Forelimb muscle (tissue), 1 donor: Measurements from ENCODE around the gene TMTC4. TPM values are rescaled to one million over a fixed set of nuclear protein-coding genes. Genes with fewer than 3 reads are reported as not detected.
"Not testable (repeated sequence)": the region's sequence is repeated elsewhere in the genome, so short reads cannot be mapped to it uniquely, and the experiment has no call there.

Source experiments
- DNase-seq: peaks from one replicate; pipeline ENCODE4 v3.0.0-alpha.2; 2013; ENCODE audit warnings: low read depth
- polyA plus RNA-seq: library from polyadenylated mRNA; unstranded; fragments of 120-200 nt; gene quantifications from one replicate; pipeline ENCODE4 v1.2.1, GENCODE V29; 2013; ENCODE audit not compliant: insufficient read length

Gene TMTC4
- polyA plus RNA-seq = 16.5 TPM

- DNase-seq = no peak
Observed at GRCh38 chr13:100674572-100674871, at the start of gene TMTC4. TMTC4 (minus strand) TSS chr13:100674795; CDS start chr13:100670362, 4,433 bp downstream.

GRCh38 chr13:100722517-100722916 is 47.9 kb upstream of the TMTC4 start:
- no peak for DNase-seq

- DNase-seq = peak; percentile 2
Observed at GRCh38 chr13:100721885-100722512, 47.4 kb upstream of the TMTC4 start.

- no peak for DNase-seq
Observed at GRCh38 chr13:100715604-100716003, 41.0 kb upstream of the TMTC4 start.

- DNase-seq = no peak
Observed at GRCh38 chr13:100714478-100714877, 39.9 kb upstream of the TMTC4 start.

- DNase-seq = no peak
Observed at GRCh38 chr13:100710176-100710575, 35.6 kb upstream of the TMTC4 start.

GRCh38 chr13:100707818-100708740 is 33.5 kb upstream of the TMTC4 start:
- no peak for DNase-seq

GRCh38 chr13:100698331-100698730 is 23.7 kb upstream of the TMTC4 start:
- DNase-seq = not testable (repeated sequence)

- no peak for DNase-seq
Observed at GRCh38 chr13:100695509-100695773, 20.8 kb upstream of the TMTC4 start.

GRCh38 chr13:100694722-100695508 is 20.3 kb upstream of the TMTC4 start:
- no peak for DNase-seq

- DNase-seq = no peak
Observed at GRCh38 chr13:100689191-100689590, 14.6 kb upstream of the TMTC4 start.

GRCh38 chr13:100680131-100680530 is 5.5 kb upstream of the TMTC4 start:
- no peak for DNase-seq

GRCh38 chr13:100677128-100677527 is 2.5 kb upstream of the TMTC4 start:
- not testable (repeated sequence) for DNase-seq

- no peak for DNase-seq
Observed at GRCh38 chr13:100675661-100676129, 1.1 kb upstream of the TMTC4 start.

GRCh38 chr13:100674872-100675660 is 471 bp upstream of the TMTC4 start:
- peak; percentile 82 for DNase-seq

GRCh38 chr13:100673713-100674571 is 653 bp downstream of the TMTC4 start:
- DNase-seq = no peak

GRCh38 chr13:100673376-100673712 is 1.3 kb downstream of the TMTC4 start:
- DNase-seq = no peak

- DNase-seq = no peak
Observed at GRCh38 chr13:100671389-100672182, 3.0 kb downstream of the TMTC4 start.

- DNase-seq = no peak
Observed at GRCh38 chr13:100668408-100668807, 6.2 kb downstream of the TMTC4 start.

GRCh38 chr13:100667894-100668293 is 6.7 kb downstream of the TMTC4 start:
- DNase-seq = no peak
